SU-DHL-6 (cell line): Measurements from ENCODE around the gene SCYGR4.

Source experiments
- H2AFZ ChIP-seq: fragments of 200-600 bp; sonication (generic); 2 replicates; pipeline ENCODE4 v1.6.1; 2014; ENCODE audit warnings: low read depth, mild to moderate bottlenecking, moderate library complexity, mixed read lengths, antibody characterized with exemption, low read length; ENCODE audit not compliant: severe bottlenecking
- H3F3A ChIP-seq: fragments of 200-600 bp; shearing (Covaris generic); 2 replicates; pipeline ENCODE4 v1.6.0; 2016; ENCODE audit warnings: antibody characterized with exemption, mild to moderate bottlenecking; ENCODE audit not compliant: insufficient read depth
- H3K27ac ChIP-seq: fragments of 200-600 bp; sonication (generic); 2 replicates; pipeline ENCODE4 v1.5.1; 2016; ENCODE audit warnings: low read depth, mild to moderate bottlenecking, low read length, moderate library complexity, mixed read lengths
- H3K27me3 ChIP-seq: fragments of 200-600 bp; sonication (generic), shearing (Covaris generic); 2 replicates; pipeline ENCODE4 v1.6.0; 2014; ENCODE audit warnings: mild to moderate bottlenecking, low read length
- H3K36me3 ChIP-seq: fragments of 200-600 bp; sonication (generic); 2 replicates; pipeline ENCODE4 v1.6.1; 2014; ENCODE audit warnings: mild to moderate bottlenecking, low read length, mixed read lengths
- H3K4me2 ChIP-seq: fragments of 300-600, 200-600 bp; shearing (Covaris generic), sonication (generic); 2 replicates; pipeline ENCODE4 v1.6.0; 2014; ENCODE audit warnings: low read length, low read depth, mild to moderate bottlenecking; ENCODE audit not compliant: poor library complexity, severe bottlenecking
- H3K4me3 ChIP-seq: fragments of 200-600 bp; sonication (generic); 2 replicates; pipeline ENCODE4 v1.5.1; 2014; ENCODE audit warnings: antibody characterized with exemption, low read length, mild to moderate bottlenecking, mixed read lengths; ENCODE audit not compliant: insufficient read depth, poor library complexity, severe bottlenecking
- H3K79me2 ChIP-seq: fragments of 200-600 bp; sonication (generic); 2 replicates; pipeline ENCODE4 v1.6.1; 2014; ENCODE audit warnings: mild to moderate bottlenecking, low read length, moderate library complexity; ENCODE audit not compliant: insufficient read depth
- H3K9ac ChIP-seq: fragments of 200-600 bp; sonication (generic); 2 replicates; pipeline ENCODE4 v1.7.0; 2014; ENCODE audit warnings: mild to moderate bottlenecking, low read length
- H3K9me2 ChIP-seq: fragments of 200-600 bp; sonication (generic); replicated peaks from 2 replicates; pipeline ENCODE4 v1.6.1; 2014; ENCODE audit warnings: low read length; ENCODE audit not compliant: insufficient read depth
- H3K9me3 ChIP-seq: fragments of 200-600 bp; sonication (generic); 2 replicates; pipeline ENCODE4 v1.6.1; 2014; ENCODE audit warnings: low read length, mixed read lengths; ENCODE audit not compliant: insufficient read depth
- H4K20me1 ChIP-seq: fragments of 200-600 bp; sonication (generic); 2 replicates; pipeline ENCODE4 v1.6.1; 2014; ENCODE audit warnings: low read depth, mild to moderate bottlenecking, antibody characterized with exemption, low read length, moderate library complexity, mixed read lengths
- EZH2phosphoT487 ChIP-seq: fragments of 200-600 bp; sonication (generic), shearing (Covaris generic); conservative IDR thresholded peaks from 2 replicates; pipeline ENCODE4 v1.6.1; 2018; ENCODE audit warnings: mild to moderate bottlenecking, antibody characterized with exemption, low read length, moderate library complexity, mixed read lengths
- TF ChIP-seq, protein P1 (sequence below): fragments of 200-600 bp; sonication (generic); IDR thresholded peaks from one replicate; pipeline ENCODE4 v1.5.1; 2017; ENCODE audit warnings: antibody characterized with exemption, mild to moderate bottlenecking, low read length, moderate library complexity; ENCODE audit not compliant: insufficient read depth, poor library complexity, severe bottlenecking

Gene SCYGR4

DNA sequence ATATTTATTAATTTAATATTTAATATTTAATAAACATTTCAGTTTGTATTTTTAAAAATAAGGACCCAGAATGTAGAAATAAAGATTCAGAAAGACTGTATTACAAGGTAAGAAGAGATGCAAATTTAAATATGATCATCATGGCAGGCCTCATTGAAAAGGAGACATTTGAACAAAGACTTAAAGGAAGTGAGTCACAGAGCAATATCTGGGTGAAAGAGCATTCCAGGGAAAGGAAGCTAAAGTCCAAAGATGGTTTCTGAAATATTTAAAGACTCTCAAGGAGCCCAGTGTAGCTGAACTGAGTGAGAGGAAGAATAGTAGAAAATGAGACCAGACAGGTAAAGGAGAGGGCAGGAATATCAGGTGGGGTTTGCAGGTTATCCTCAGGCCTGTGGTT is 5.9 kb downstream of the SCYGR4 start:
- Histone ChIP-seq H3K79me2 (no peaks in the 10 kb centered on the region), H3K9me2 (no peaks in the 10 kb centered on the region), H3F3A (no peaks in the 10 kb centered on the region), H3K9ac (no peak overlapping the region), H4K20me1 (no peaks in the 10 kb centered on the region), H3K27me3 (no peaks in the 10 kb centered on the region), H3K4me2 (no peak overlapping the region), H3K36me3 (no peaks in the 10 kb centered on the region), H3K9me3 (no peaks in the 10 kb centered on the region), H2AFZ (no peak overlapping the region), H3K27ac (no peak overlapping the region), H3K4me3 (no peak overlapping the region)
- TF ChIP-seq EZH2phosphoT487 = no peak
- TF ChIP-seq, protein P1, sequence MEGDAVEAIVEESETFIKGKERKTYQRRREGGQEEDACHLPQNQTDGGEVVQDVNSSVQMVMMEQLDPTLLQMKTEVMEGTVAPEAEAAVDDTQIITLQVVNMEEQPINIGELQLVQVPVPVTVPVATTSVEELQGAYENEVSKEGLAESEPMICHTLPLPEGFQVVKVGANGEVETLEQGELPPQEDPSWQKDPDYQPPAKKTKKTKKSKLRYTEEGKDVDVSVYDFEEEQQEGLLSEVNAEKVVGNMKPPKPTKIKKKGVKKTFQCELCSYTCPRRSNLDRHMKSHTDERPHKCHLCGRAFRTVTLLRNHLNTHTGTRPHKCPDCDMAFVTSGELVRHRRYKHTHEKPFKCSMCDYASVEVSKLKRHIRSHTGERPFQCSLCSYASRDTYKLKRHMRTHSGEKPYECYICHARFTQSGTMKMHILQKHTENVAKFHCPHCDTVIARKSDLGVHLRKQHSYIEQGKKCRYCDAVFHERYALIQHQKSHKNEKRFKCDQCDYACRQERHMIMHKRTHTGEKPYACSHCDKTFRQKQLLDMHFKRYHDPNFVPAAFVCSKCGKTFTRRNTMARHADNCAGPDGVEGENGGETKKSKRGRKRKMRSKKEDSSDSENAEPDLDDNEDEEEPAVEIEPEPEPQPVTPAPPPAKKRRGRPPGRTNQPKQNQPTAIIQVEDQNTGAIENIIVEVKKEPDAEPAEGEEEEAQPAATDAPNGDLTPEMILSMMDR = no peak

DNA sequence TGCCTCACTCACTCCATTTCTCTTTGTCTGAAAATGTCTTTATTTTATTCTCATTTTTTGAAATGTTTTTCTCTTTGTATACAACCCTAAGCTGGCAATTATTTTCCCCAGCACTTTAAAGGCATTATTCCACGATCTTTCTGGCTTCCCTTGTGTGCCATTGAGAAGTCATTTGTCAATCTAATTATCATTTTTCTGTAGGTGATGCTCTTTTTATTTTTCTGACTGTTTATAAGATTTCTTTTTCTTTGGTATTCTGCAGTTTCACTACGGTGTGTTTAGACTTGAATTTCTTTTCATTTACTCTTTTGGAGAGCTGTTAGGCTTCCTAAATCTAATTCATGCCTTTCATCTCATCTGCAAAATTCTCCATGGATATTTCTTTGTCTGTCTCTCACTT is 8.1 kb downstream of the SCYGR4 start:
- Histone ChIP-seq H3K27ac (no peak overlapping the region), H3K4me2 (no peak overlapping the region), H3K9me3 (no peaks in the 10 kb centered on the region), H3K36me3 (no peaks in the 10 kb centered on the region), H3K79me2 (no peaks in the 10 kb centered on the region), H3K9ac (no peak overlapping the region), H4K20me1 (no peaks in the 10 kb centered on the region), H3K9me2 (no peaks in the 10 kb centered on the region), H2AFZ (no peak overlapping the region), H3F3A (no peaks in the 10 kb centered on the region), H3K27me3 (no peaks in the 10 kb centered on the region), H3K4me3 (no peak overlapping the region)
- TF ChIP-seq, protein P1 = no peak
- no peak for TF ChIP-seq EZH2phosphoT487

DNA sequence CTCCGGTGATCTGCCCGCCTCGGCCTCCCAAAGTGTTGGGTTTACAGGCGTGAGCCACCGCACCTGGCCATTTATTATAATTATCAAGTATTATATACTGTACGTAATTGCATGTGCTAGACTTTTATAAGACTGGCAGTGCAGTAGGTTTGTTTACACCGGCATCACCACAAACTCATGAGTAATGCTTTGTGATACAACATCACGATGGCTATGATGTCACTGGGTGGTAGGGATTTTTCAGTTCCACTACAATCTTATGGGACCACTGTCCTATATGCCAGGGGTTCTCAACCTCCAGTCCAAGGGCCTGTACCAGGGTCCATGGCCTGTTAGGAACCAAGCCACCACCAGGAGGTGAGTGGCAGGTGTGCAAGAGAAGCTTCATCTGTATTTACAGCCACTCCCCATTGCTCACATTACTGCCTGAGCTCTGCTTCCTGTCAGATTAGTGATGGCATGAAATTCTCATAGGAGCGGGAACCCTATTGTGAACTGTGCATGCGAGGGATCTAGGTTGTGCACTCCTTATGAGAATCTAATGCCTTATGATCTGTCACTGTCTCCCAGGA is 9.4 kb downstream of the SCYGR4 start:
- Histone ChIP-seq H3K79me2 (no peaks in the 10 kb centered on the region), H3K36me3 (no peaks in the 10 kb centered on the region), H4K20me1 (no peaks in the 10 kb centered on the region), H2AFZ (no peak overlapping the region), H3F3A (no peaks in the 10 kb centered on the region), H3K27ac (no peak overlapping the region), H3K9me2 (no peaks in the 10 kb centered on the region), H3K4me3 (no peak overlapping the region), H3K9ac (no peak overlapping the region), H3K9me3 (no peaks in the 10 kb centered on the region), H3K4me2 (no peak overlapping the region), H3K27me3 (no peaks in the 10 kb centered on the region)
- TF ChIP-seq, protein P1 = no peak
- TF ChIP-seq EZH2phosphoT487 = no peak
